Measurements from ENCODE around the gene YIF1A.

- TF ChIP-seq POLR2AphosphoS5 (IDR thresholded peaks at IDR 0.05): no peak
- no peak for TF ChIP-seq CTCF (IDR thresholded peaks at IDR 0.05)
These were observed 12.8 kb downstream of the YIF1A start for GRCh38 chr11:66275984-66276612.
